ENCODE results near the gene ERC2. TPM values are rescaled to one million over a fixed set of nuclear protein-coding genes. Genes with fewer than 3 reads are reported as not detected.

The ERC2 gene
- total RNA-seq, 1 donor from 2014 or later, result 32.5 TPM

DNA sequence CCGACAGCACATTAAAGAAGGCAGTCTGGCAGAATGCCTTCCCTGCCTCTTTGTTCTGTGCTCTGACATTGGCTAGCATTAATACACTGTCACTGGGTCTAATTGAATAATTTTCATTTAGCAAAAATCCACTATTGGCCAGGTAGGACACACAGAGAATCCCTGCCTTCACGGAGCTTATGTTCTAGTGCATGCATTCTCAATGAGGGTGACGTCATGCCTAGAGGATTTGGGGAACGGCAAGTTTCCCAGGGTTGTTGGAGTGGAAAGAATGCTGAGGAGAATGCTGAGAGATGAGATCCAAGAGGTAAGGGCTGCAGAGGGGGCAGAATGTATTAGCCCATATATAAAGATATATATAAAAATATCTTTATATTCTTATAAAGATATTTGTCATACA lies 284.7 kb downstream of the ERC2 start:
- Mint-ChIP-seq H3K36me3 (ENCODE audit: insufficient read depth) (no peaks in the 10 kb centered on the region), H3K4me1 (ENCODE audit: low read depth) (no peaks in the 10 kb centered on the region), H3K27ac (no peak overlapping the region), H3K27me3 (no peaks in the 10 kb centered on the region), H3K9me3 (ENCODE audit: low read depth) (no peaks in the 10 kb centered on the region), H3K4me3 (ENCODE audit: low read depth) (no peak overlapping the region)
- no peak for DNase-seq (ENCODE audit: low spot score, unreplicated experiment)
- TF ChIP-seq CTCF (IDR thresholded peaks at IDR 0.05; ENCODE audit: unreplicated experiment), result no peak

DNA sequence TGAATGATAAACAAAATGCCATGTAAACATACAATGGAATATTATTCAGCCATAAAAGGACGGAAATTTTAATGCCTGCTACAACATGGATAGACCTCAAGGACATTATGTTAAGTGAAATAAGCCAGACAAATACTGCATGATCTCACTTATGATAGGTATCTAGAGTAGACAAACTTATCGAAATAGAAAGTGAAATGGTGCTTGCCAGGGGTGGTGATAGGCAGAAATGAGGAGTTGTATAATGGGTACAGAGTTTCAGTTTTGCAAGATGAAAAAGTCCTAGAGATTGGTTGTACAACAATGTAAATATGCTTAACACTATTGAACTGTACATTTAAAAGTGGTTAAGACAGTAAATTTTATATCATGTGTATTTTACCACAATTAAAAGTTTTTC lies 287.8 kb downstream of the ERC2 start:
- Mint-ChIP-seq H3K27me3 (no peaks in the 10 kb centered on the region), H3K36me3 (ENCODE audit: insufficient read depth) (no peaks in the 10 kb centered on the region), H3K9me3 (ENCODE audit: low read depth) (no peaks in the 10 kb centered on the region), H3K27ac (no peak overlapping the region), H3K4me1 (ENCODE audit: low read depth) (no peaks in the 10 kb centered on the region), H3K4me3 (ENCODE audit: low read depth) (no peak overlapping the region)
- DNase-seq (ENCODE audit: low spot score, unreplicated experiment), result no peak
- no peak for TF ChIP-seq CTCF (IDR thresholded peaks at IDR 0.05; ENCODE audit: unreplicated experiment)

DNA sequence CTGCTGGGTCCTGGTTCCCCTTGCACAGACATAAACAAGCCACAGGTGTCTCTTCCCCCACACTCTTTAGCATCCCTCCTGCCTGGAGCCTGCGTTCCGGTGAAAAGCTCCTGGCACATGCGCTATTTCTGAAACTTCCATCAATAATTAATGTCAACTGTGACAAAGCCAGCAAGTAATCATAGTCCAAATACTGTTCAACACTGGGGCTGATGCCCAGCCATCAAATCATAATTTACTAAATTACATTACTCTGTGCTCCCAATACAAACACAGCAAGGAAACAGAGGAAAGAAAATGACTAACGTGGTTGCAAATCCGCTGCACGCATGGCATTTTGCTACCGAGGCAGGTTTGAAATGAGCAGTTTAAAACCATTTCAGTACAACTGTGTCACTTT lies 294.7 kb downstream of the ERC2 start:
- no peak for TF ChIP-seq CTCF (IDR thresholded peaks at IDR 0.05; ENCODE audit: unreplicated experiment)
- peaks cover 1% of the 10 kb centered on the region for H3K36me3 Mint-ChIP-seq (ENCODE audit: insufficient read depth)
- no peaks in the 10 kb centered on the region for H3K27me3 Mint-ChIP-seq
- H3K9me3 Mint-ChIP-seq (ENCODE audit: low read depth), result no peaks in the 10 kb centered on the region
- no peak for DNase-seq (ENCODE audit: low spot score, unreplicated experiment)
- peaks cover 9% of the 10 kb centered on the region for H3K4me1 Mint-ChIP-seq (ENCODE audit: low read depth)
- no peak overlapping the region for H3K27ac Mint-ChIP-seq
- H3K4me3 Mint-ChIP-seq (ENCODE audit: low read depth), result no peak overlapping the region

DNA sequence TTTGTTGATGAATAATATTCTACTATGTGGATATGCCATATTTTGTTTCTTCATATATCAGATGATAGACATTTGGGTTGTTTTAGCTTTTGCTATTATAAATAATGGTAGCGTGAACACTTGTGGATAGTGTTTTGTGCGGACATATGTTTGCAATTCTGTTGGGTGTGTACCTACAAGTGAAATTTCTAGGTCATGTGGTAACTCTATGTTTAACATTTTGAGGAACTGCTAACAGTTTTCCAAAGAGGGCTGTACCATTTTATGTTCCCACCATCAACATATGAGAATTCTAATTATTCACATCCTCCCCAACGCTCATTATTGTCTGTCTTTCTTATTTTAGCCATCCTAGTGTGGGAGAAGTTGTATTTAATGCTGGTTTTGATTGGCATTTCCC lies 303.8 kb downstream of the ERC2 start:
- Mint-ChIP-seq H3K27ac (no peak overlapping the region), H3K27me3 (no peaks in the 10 kb centered on the region), H3K9me3 (ENCODE audit: low read depth) (peaks cover 30% of the 10 kb centered on the region), H3K4me1 (ENCODE audit: low read depth) (no peaks in the 10 kb centered on the region), H3K36me3 (ENCODE audit: insufficient read depth) (peaks cover 19% of the 10 kb centered on the region), H3K4me3 (ENCODE audit: low read depth) (no peak overlapping the region)
- no peak for DNase-seq (ENCODE audit: low spot score, unreplicated experiment)
- no peak for TF ChIP-seq CTCF (IDR thresholded peaks at IDR 0.05; ENCODE audit: unreplicated experiment)

GRCh38 chr3:56157693-56158362 lies 310.4 kb downstream of the ERC2 start:
- Mint-ChIP-seq H3K27me3 (no peaks in the 10 kb centered on the region), H3K27ac (no peak overlapping the region), H3K36me3 (ENCODE audit: insufficient read depth) (peaks cover 11% of the 10 kb centered on the region), H3K4me1 (ENCODE audit: low read depth) (no peaks in the 10 kb centered on the region), H3K9me3 (ENCODE audit: low read depth) (peaks cover 18% of the 10 kb centered on the region), H3K4me3 (ENCODE audit: low read depth) (no peak overlapping the region)
- DNase-seq (ENCODE audit: low spot score, unreplicated experiment), result no peak
- no peak for TF ChIP-seq CTCF (IDR thresholded peaks at IDR 0.05; ENCODE audit: unreplicated experiment)
